Measurements from ENCODE around the gene IFT74. TPM values are rescaled to one million over a fixed set of nuclear protein-coding genes. Genes with fewer than 3 reads are reported as not detected.
A peak's percentile ranks its signal among the peaks of the same experiment; 100 is the strongest.

Gene IFT74
- total RNA-seq, 4 donors from 2014 or later: 12.3 to 16.6 (median 14.2) TPM

GRCh38 chr9:26951794-26952193 lies 4.4 kb upstream of the IFT74 start:
- Histone ChIP-seq H3K27ac (replicated peaks in 1 of 4) (no peak overlapping the region), H3K4me1 (peaks cover 5 to 16% (median 15%) of the 10 kb centered on the region in 4 donors), H3K9me3 (no peaks in the 10 kb centered on the region), H3K4me3 (no peak overlapping the region), H3K27me3 (no peaks in the 10 kb centered on the region), H3K36me3 (no peaks in the 10 kb centered on the region)
- TF ChIP-seq POLR2AphosphoS5 (IDR thresholded peaks at IDR 0.05): no peak
- 82% methylated on average over 3 of the region's 3 CpGs for WGBS
- DNase-seq (ENCODE audit: extremely low spot score): no peak
- intact Hi-C loops (cut with DNase I): no loop called here

DNA sequence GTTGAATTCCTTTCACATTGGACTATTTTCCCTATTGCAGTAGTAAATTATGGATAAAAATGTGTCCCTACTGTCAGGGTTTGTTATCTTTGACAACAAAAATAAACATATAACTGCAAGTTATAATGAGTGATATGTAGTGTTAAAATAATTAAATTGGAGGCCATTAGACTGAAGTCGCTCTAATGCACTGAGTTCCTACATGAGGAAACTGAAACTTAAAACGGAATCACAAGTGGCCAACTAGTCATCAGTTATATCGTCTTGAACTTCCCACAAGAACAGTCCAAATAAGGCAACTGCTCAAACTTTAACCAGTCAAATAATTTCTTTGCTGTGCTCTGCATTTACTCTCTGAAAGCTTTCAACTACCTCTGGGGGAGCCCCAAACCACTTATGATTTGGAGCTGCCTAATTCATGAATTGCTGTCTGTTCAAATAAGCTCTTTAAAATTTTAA lies 2.1 kb upstream of the IFT74 start:
- Histone ChIP-seq H3K27me3 (no peaks in the 10 kb centered on the region), H3K4me1 (peaks cover 8 to 19% (median 18%) of the 10 kb centered on the region in 4 donors), H3K4me3 (no peak overlapping the region), H3K9me3 (no peaks in the 10 kb centered on the region), H3K36me3 (no peaks in the 10 kb centered on the region), H3K27ac (replicated peaks in 1 of 4) (no peak overlapping the region)
- DNase-seq (ENCODE audit: extremely low spot score): no peak
- intact Hi-C loops (cut with DNase I): no loop called here
- 52% methylated on average over 3 of the region's 3 CpGs for WGBS
- TF ChIP-seq, protein P1, sequence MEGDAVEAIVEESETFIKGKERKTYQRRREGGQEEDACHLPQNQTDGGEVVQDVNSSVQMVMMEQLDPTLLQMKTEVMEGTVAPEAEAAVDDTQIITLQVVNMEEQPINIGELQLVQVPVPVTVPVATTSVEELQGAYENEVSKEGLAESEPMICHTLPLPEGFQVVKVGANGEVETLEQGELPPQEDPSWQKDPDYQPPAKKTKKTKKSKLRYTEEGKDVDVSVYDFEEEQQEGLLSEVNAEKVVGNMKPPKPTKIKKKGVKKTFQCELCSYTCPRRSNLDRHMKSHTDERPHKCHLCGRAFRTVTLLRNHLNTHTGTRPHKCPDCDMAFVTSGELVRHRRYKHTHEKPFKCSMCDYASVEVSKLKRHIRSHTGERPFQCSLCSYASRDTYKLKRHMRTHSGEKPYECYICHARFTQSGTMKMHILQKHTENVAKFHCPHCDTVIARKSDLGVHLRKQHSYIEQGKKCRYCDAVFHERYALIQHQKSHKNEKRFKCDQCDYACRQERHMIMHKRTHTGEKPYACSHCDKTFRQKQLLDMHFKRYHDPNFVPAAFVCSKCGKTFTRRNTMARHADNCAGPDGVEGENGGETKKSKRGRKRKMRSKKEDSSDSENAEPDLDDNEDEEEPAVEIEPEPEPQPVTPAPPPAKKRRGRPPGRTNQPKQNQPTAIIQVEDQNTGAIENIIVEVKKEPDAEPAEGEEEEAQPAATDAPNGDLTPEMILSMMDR (IDR thresholded peaks at IDR 0.05): no peak
- TF ChIP-seq POLR2AphosphoS5 (IDR thresholded peaks at IDR 0.05): no peak
- no peak for TF ChIP-seq EP300 (IDR thresholded peaks at IDR 0.05)
- TF ChIP-seq POLR2A (IDR thresholded peaks at IDR 0.05; ENCODE audit: low read depth): no peak

DNA sequence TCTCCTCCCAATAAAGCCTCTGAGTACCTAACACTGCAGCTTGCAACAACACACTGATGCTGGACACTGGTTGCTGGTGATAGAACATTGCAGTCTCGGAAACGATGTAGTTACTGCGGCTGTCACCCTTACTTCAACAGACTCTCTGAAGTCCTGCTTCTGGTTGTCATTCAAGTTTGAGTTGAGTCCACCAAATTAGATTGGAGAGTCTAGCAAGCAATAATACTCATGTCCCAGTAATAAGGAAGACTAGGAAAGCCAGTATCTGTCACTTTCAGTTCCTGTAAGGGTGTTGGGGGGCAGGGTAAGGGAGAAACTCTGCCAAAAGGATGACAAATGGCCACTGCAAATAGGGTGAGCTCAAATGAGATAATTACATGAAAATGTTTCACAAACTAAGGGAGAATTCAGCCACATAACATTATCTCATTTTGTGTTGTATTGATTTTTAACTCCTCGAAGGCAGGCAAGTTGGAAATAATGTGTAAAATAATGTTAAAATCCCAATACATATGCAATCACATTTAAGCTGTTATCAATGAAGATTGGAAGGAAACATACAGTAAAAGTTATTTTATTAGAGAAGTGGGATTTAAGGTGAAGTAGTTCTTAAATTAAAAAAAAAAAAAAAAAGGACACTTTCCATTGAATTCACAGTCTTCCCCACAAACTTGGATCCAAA lies 849 bp upstream of the IFT74 start:
- H3K27me3 ChIP-seq: no peaks in the 10 kb centered on the region
- peak overlapping the region; percentile 54 to 67 (median 65) for H3K4me3 ChIP-seq
- intact Hi-C loops (cut with DNase I): no loop called here
- no peaks in the 10 kb centered on the region for H3K9me3 ChIP-seq
- H3K27ac ChIP-seq (replicated peaks in 1 of 4): peak overlapping the region; percentile 84 to 88 (median 86)
- H3K36me3 ChIP-seq: no peaks in the 10 kb centered on the region
- WGBS: 55% methylated on average over 4 of the region's 4 CpGs
- peaks cover 8 to 19% (median 18%) of the 10 kb centered on the region in 4 donors for H3K4me1 ChIP-seq
- no peak for DNase-seq (ENCODE audit: extremely low spot score)
- no peak for TF ChIP-seq POLR2AphosphoS5 (IDR thresholded peaks at IDR 0.05)
- TF ChIP-seq, protein P1 (IDR thresholded peaks at IDR 0.05): no peak
- no peak for TF ChIP-seq POLR2A (IDR thresholded peaks at IDR 0.05; ENCODE audit: low read depth)

DNA sequence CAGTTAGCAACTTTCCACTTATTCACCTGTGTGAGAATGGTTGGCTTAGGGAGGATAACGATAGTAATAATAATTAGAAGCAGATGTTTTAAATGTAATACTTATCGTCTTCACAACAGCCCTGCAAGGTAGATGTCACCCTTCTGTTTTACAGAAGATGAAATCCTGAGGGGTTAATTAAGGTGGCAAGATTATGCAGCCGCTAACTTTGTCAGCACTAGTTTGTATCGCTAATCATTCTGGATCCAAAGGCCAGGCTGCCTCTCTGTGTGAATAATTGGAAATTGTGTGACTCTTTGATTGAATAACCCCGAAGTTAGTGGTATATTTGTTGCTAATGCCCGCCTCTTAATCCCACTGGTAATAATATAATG lies 635 bp downstream of the IFT74 start:
- Histone ChIP-seq H3K4me1 (peaks cover 8 to 19% (median 18%) of the 10 kb centered on the region in 4 donors), H3K36me3 (no peaks in the 10 kb centered on the region), H3K27ac (replicated peaks in 1 of 4) (peak overlapping the region; percentile 84 to 88 (median 86)), H3K27me3 (no peaks in the 10 kb centered on the region), H3K9me3 (no peaks in the 10 kb centered on the region), H3K4me3 (peak overlapping the region; percentile 54 to 67 (median 65))
- 22% methylated on average over 6 of the region's 6 CpGs for WGBS
- TF ChIP-seq EP300 (IDR thresholded peaks at IDR 0.05): no peak
- TF ChIP-seq POLR2AphosphoS5 (IDR thresholded peaks at IDR 0.05): no peak
- TF ChIP-seq POLR2A (IDR thresholded peaks at IDR 0.05; ENCODE audit: low read depth): no peak
- TF ChIP-seq, protein P1 (IDR thresholded peaks at IDR 0.05): no peak
- intact Hi-C loops (cut with DNase I): no loop called here
- DNase-seq (ENCODE audit: extremely low spot score): no peak

DNA sequence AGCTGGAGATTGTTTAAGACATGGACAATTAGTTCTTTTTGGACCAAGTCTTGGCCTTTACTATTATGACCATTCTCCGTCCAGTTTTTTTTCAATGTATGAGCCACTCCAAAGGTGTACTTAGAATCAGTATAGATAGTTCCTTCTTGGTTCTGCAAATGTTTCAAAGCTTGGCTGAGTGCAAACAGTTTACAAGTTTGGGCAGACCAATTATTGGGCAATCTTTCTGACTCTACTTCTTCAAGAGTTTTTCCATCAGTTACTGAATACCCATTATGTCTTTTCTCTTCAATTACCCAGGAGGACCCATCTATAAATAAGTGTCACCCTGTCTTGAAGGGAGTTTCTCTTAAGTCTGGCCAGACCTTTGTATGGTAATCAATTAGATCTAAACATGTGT lies 15.5 kb downstream of the IFT74 start:
- TF ChIP-seq POLR2AphosphoS5 (IDR thresholded peaks at IDR 0.05): no peak
- TF ChIP-seq EP300 (IDR thresholded peaks at IDR 0.05): no peak
- TF ChIP-seq, protein P1 (IDR thresholded peaks at IDR 0.05): no peak
- no peak for TF ChIP-seq POLR2A (IDR thresholded peaks at IDR 0.05; ENCODE audit: low read depth)
- H3K4me1 ChIP-seq: peaks cover 0 to 12% (median 3%) of the 10 kb centered on the region in 4 donors
- no peaks in the 10 kb centered on the region for H3K27me3 ChIP-seq
- H3K4me3 ChIP-seq: no peak overlapping the region
- intact Hi-C loops (cut with DNase I): loop anchor here (10.0 kb wide), 1 partner anchor 47 kb away; no protein-coding TSS in a partner anchor
- no peak overlapping the region for H3K27ac ChIP-seq (replicated peaks in 1 of 4)
- peaks cover 0 to 18% (median 0%) of the 10 kb centered on the region in 4 donors for H3K36me3 ChIP-seq
- WGBS: 95% methylated on average over 1 of the region's 1 CpG
- H3K9me3 ChIP-seq: no peaks in the 10 kb centered on the region
- no peak for DNase-seq (ENCODE audit: extremely low spot score)
